HG03558 (cell line): ENCODE results near the gene BAIAP2L1.

Experiments used
- ATAC-seq: cut with Tn5 transposase; IDR thresholded peaks from one replicate; pipeline ENCODE4 v1.9.1; 2021; ENCODE audit warnings: moderate number of reproducible peaks; ENCODE audit not compliant: unreplicated experiment; ENCODE audit errors: extremely low read depth

Gene BAIAP2L1

GRCh38 chr7:98250789-98251188, 150.1 kb downstream of the BAIAP2L1 start:
- no peak for ATAC-seq

GRCh38 chr7:98249106-98249505, 151.8 kb downstream of the BAIAP2L1 start:
- ATAC-seq = no peak

DNA sequence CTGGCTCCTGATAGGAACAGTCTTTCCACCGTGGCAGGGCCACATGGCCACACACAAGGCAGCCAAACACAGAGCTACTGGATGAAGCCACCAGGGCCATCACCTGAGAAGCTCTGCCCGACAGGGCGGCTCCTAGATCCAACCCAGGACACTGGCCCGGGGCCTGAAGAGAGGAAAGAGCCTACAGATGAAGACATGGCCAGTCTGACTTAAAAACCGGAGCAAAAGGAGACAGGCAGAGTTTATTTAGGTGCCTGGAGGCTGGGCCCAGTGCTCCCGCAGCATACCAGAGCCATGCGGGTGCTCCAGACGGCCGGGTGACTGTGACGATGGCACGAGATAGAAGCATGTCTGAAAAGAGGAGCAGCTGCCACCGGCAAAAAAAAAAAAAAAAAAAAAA, 152.7 kb downstream of the BAIAP2L1 start:
- no peak for ATAC-seq

DNA sequence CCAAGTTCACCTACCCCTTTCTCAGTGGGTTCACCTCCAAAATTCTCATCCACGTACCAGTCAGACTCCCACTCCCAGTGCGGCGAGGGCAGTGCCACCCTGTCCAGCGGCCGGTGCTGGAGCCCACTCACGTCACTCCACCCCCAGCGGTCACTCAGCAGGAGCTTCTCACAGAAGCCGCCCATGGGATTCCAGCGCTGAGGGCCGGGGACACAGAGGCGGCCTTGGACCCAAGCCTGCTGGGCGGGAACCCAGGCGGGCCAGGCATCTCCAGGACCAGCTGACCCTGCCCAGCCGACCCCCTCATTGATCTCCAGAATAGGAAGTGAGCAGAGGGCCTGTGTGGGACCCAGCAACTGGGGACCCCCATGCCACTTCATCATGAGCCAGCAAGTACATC, 156.0 kb downstream of the BAIAP2L1 start:
- no peak for ATAC-seq

- ATAC-seq = no peak
Measured at GRCh38 chr7:98242934-98243333, 158.0 kb downstream of the BAIAP2L1 start.

- ATAC-seq = no peak
Measured at GRCh38 chr7:98242342-98242741, 158.5 kb downstream of the BAIAP2L1 start.

DNA sequence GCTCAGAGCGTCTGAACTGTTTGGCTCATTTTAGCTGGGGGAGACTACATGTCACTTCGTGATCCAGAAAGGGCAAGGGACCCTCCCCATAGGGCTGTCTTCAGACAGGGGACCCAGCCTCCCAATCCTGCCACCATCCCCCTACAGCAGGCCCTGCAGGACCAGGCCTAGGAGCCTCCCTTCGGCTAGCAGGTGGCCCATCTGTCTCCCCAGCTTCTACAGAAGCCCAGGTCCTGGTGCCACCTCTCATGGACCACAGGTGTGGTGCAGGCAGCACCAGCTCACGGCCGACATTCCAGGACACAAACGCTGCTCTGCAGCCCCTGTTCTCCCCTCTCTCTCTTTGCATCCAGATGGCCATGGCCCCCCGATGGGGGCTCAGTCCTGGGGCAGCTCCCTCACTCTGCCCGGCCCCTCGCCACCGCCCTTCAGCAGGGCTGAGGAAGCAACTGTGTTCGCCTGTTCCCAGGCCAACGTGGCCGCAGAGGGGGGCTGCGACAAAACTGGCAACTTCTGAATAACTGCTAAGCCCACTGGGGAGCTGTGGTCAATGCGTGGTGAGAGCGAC, 159.1 kb downstream of the BAIAP2L1 start:
- no peak for ATAC-seq
